Measurements from ENCODE around the gene AUTS2. TPM values are rescaled to one million over a fixed set of nuclear protein-coding genes. Genes with fewer than 3 reads are reported as not detected.

Gene AUTS2
- total and polyA plus RNA-seq, 2 experiments from 2014 or later, result 32.0 to 91.0 TPM

DNA sequence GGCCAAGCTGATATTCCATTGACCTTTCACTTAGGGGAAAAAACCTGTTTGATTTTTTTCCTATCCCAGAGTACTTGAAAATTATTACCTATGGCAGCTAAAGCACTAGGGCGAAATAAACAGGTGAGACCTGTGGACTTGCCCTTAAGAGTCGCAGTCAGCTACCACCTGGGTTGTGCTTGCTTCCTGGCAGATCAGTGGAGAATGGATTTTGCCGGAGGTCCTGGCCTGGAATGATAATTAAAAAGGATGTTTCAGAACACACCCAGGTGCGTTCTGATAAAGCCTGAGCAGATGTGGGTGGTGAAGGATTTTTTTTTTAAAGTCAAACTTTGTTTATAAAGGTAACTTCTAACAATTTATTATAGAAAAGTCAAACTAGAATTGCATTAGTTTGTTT, 59.1 kb downstream of the AUTS2 start:
- no peaks in the 10 kb centered on the region for H3K27me3 ChIP-seq (ENCODE audit: insufficient read depth)
- H3F3A ChIP-seq (replicated peaks; ENCODE audit: low read depth), result no peaks in the 10 kb centered on the region
- TF ChIP-seq, protein P1, sequence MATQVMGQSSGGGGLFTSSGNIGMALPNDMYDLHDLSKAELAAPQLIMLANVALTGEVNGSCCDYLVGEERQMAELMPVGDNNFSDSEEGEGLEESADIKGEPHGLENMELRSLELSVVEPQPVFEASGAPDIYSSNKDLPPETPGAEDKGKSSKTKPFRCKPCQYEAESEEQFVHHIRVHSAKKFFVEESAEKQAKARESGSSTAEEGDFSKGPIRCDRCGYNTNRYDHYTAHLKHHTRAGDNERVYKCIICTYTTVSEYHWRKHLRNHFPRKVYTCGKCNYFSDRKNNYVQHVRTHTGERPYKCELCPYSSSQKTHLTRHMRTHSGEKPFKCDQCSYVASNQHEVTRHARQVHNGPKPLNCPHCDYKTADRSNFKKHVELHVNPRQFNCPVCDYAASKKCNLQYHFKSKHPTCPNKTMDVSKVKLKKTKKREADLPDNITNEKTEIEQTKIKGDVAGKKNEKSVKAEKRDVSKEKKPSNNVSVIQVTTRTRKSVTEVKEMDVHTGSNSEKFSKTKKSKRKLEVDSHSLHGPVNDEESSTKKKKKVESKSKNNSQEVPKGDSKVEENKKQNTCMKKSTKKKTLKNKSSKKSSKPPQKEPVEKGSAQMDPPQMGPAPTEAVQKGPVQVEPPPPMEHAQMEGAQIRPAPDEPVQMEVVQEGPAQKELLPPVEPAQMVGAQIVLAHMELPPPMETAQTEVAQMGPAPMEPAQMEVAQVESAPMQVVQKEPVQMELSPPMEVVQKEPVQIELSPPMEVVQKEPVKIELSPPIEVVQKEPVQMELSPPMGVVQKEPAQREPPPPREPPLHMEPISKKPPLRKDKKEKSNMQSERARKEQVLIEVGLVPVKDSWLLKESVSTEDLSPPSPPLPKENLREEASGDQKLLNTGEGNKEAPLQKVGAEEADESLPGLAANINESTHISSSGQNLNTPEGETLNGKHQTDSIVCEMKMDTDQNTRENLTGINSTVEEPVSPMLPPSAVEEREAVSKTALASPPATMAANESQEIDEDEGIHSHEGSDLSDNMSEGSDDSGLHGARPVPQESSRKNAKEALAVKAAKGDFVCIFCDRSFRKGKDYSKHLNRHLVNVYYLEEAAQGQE (IDR thresholded peaks at IDR 0.05; ENCODE audit: unreplicated experiment), result no peak
- no peak for TF ChIP-seq ZNF331 (CRISPR knock-in tag; IDR thresholded peaks at IDR 0.05; ENCODE audit: low read depth)
- no peak for TF ChIP-seq EZH2 (IDR thresholded peaks at IDR 0.05; ENCODE audit: low read depth, unreplicated experiment)
- no peak for TF ChIP-seq ZNF114 (CRISPR knock-in tag; IDR thresholded peaks at IDR 0.05)
- peaks cover 10% of the 10 kb centered on the region for H3K27me3 Mint-ChIP-seq (ENCODE audit: insufficient read depth, low read depth, poor library complexity)
- no peaks in the 10 kb centered on the region for H3K36me3 Mint-ChIP-seq (ENCODE audit: low read depth)
- no peaks in the 10 kb centered on the region for H3K9me2 ChIP-seq (ENCODE audit: insufficient read depth)
- H3K4me1 ChIP-seq (ENCODE audit: insufficient read depth), result peaks cover 46% of the 10 kb centered on the region
- no peak overlapping the region for H3K27ac Mint-ChIP-seq
- H3K4me3 Mint-ChIP-seq, result no peak overlapping the region
- H3K4me2 ChIP-seq, result no peak overlapping the region
- no peaks in the 10 kb centered on the region; the same call in 2 of the 3 replicates for H3K9me3 Mint-ChIP-seq
- no peaks in the 10 kb centered on the region for H3K36me3 ChIP-seq (ENCODE audit: insufficient read depth)
- no peak overlapping the region for H2AFZ ChIP-seq
- DNase-seq (ENCODE audit: low spot score) (no peak), ATAC-seq (no peak)
- no peaks in the 10 kb centered on the region for H3K79me2 ChIP-seq (replicated peaks; ENCODE audit: insufficient read depth)
- H3K27ac ChIP-seq (ENCODE audit: low read depth), result no peak overlapping the region
- H4K20me1 ChIP-seq (replicated peaks; ENCODE audit: insufficient read depth), result no peaks in the 10 kb centered on the region
- peaks cover 70% of the 10 kb centered on the region for H3K4me1 Mint-ChIP-seq
- H3K4me3 ChIP-seq, result no peak overlapping the region

DNA sequence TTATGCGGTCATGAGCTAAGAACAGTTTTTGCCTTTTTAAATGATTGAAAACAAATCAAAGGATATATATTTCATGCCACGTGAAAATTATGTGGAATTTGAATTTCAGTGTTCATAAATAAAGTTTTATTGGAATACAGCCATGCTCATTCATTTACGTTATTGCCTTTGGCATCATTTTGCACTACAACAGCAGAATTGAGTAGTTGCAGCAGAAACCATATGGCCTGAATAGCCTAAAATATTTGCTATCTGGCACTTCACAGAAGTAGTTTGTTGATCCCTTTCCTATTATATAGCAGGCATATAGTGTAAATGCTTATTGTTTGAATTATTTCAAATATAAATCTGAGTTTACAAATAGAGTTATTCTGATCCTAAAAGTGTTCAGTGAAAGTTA, 59.7 kb downstream of the AUTS2 start:
- H3K27me3 Mint-ChIP-seq (ENCODE audit: insufficient read depth, low read depth, poor library complexity), result peaks cover 10% of the 10 kb centered on the region
- H4K20me1 ChIP-seq (replicated peaks; ENCODE audit: insufficient read depth), result no peaks in the 10 kb centered on the region
- H3F3A ChIP-seq (replicated peaks; ENCODE audit: low read depth), result no peaks in the 10 kb centered on the region
- no peak overlapping the region for H3K4me3 ChIP-seq
- no peak overlapping the region for H2AFZ ChIP-seq
- no peaks in the 10 kb centered on the region; the same call in 2 of the 3 replicates for H3K9me3 Mint-ChIP-seq
- no peaks in the 10 kb centered on the region for H3K79me2 ChIP-seq (replicated peaks; ENCODE audit: insufficient read depth)
- H3K36me3 ChIP-seq (ENCODE audit: insufficient read depth), result no peaks in the 10 kb centered on the region
- no peaks in the 10 kb centered on the region for H3K36me3 Mint-ChIP-seq (ENCODE audit: low read depth)
- no peak overlapping the region for H3K4me3 Mint-ChIP-seq
- DNase-seq (ENCODE audit: low spot score) (no peak), ATAC-seq (no peak)
- H3K4me1 Mint-ChIP-seq, result peaks cover 70% of the 10 kb centered on the region
- H3K9me2 ChIP-seq (ENCODE audit: insufficient read depth), result no peaks in the 10 kb centered on the region
- no peaks in the 10 kb centered on the region for H3K27me3 ChIP-seq (ENCODE audit: insufficient read depth)
- H3K27ac Mint-ChIP-seq, result no peak overlapping the region
- H3K27ac ChIP-seq (ENCODE audit: low read depth), result no peak overlapping the region
- H3K4me2 ChIP-seq, result no peak overlapping the region
- peaks cover 46% of the 10 kb centered on the region for H3K4me1 ChIP-seq (ENCODE audit: insufficient read depth)
- TF ChIP-seq JUNB (IDR thresholded peaks at IDR 0.05; ENCODE audit: unreplicated experiment) (no peak), STAT1 (IDR thresholded peaks at IDR 0.05; ENCODE audit: unreplicated experiment) (no peak), CREB1 (CRISPR knock-in tag; IDR thresholded peaks at IDR 0.05; ENCODE audit: low read depth) (no peak), ZNF331 (CRISPR knock-in tag; IDR thresholded peaks at IDR 0.05; ENCODE audit: low read depth) (no peak)
- TF ChIP-seq, protein P2, sequence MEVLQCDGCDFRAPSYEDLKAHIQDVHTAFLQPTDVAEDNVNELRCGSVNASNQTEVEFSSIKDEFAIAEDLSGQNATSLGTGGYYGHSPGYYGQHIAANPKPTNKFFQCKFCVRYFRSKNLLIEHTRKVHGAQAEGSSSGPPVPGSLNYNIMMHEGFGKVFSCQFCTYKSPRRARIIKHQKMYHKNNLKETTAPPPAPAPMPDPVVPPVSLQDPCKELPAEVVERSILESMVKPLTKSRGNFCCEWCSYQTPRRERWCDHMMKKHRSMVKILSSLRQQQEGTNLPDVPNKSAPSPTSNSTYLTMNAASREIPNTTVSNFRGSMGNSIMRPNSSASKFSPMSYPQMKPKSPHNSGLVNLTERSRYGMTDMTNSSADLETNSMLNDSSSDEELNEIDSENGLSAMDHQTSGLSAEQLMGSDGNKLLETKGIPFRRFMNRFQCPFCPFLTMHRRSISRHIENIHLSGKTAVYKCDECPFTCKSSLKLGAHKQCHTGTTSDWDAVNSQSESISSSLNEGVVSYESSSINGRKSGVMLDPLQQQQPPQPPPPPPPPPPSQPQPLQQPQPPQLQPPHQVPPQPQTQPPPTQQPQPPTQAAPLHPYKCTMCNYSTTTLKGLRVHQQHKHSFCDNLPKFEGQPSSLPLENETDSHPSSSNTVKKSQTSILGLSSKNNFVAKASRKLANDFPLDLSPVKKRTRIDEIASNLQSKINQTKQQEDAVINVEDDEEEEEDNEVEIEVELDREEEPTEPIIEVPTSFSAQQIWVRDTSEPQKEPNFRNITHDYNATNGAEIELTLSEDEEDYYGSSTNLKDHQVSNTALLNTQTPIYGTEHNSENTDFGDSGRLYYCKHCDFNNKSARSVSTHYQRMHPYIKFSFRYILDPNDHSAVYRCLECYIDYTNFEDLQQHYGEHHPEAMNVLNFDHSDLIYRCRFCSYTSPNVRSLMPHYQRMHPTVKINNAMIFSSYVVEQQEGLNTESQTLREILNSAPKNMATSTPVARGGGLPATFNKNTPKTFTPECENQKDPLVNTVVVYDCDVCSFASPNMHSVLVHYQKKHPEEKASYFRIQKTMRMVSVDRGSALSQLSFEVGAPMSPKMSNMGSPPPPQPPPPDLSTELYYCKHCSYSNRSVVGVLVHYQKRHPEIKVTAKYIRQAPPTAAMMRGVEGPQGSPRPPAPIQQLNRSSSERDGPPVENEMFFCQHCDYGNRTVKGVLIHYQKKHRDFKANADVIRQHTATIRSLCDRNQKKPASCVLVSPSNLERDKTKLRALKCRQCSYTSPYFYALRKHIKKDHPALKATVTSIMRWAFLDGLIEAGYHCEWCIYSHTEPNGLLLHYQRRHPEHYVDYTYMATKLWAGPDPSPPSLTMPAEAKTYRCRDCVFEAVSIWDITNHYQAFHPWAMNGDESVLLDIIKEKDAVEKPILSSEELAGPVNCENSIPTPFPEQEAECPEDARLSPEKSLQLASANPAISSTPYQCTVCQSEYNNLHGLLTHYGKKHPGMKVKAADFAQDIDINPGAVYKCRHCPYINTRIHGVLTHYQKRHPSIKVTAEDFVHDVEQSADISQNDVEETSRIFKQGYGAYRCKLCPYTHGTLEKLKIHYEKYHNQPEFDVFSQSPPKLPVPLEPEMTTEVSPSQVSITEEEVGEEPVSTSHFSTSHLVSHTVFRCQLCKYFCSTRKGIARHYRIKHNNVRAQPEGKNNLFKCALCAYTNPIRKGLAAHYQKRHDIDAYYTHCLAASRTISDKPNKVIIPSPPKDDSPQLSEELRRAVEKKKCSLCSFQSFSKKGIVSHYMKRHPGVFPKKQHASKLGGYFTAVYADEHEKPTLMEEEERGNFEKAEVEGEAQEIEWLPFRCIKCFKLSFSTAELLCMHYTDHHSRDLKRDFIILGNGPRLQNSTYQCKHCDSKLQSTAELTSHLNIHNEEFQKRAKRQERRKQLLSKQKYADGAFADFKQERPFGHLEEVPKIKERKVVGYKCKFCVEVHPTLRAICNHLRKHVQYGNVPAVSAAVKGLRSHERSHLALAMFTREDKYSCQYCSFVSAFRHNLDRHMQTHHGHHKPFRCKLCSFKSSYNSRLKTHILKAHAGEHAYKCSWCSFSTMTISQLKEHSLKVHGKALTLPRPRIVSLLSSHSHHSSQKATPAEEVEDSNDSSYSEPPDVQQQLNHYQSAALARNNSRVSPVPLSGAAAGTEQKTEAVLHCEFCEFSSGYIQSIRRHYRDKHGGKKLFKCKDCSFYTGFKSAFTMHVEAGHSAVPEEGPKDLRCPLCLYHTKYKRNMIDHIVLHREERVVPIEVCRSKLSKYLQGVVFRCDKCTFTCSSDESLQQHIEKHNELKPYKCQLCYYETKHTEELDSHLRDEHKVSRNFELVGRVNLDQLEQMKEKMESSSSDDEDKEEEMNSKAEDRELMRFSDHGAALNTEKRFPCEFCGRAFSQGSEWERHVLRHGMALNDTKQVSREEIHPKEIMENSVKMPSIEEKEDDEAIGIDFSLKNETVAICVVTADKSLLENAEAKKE (CRISPR knock-in tag; IDR thresholded peaks at IDR 0.05), result no peak
- TF ChIP-seq, protein P3, sequence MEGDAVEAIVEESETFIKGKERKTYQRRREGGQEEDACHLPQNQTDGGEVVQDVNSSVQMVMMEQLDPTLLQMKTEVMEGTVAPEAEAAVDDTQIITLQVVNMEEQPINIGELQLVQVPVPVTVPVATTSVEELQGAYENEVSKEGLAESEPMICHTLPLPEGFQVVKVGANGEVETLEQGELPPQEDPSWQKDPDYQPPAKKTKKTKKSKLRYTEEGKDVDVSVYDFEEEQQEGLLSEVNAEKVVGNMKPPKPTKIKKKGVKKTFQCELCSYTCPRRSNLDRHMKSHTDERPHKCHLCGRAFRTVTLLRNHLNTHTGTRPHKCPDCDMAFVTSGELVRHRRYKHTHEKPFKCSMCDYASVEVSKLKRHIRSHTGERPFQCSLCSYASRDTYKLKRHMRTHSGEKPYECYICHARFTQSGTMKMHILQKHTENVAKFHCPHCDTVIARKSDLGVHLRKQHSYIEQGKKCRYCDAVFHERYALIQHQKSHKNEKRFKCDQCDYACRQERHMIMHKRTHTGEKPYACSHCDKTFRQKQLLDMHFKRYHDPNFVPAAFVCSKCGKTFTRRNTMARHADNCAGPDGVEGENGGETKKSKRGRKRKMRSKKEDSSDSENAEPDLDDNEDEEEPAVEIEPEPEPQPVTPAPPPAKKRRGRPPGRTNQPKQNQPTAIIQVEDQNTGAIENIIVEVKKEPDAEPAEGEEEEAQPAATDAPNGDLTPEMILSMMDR (conservative IDR thresholded peaks at IDR 0.05; ENCODE audit: low read depth in 2 of 2), result no peak
- TF ChIP-seq, protein P4, sequence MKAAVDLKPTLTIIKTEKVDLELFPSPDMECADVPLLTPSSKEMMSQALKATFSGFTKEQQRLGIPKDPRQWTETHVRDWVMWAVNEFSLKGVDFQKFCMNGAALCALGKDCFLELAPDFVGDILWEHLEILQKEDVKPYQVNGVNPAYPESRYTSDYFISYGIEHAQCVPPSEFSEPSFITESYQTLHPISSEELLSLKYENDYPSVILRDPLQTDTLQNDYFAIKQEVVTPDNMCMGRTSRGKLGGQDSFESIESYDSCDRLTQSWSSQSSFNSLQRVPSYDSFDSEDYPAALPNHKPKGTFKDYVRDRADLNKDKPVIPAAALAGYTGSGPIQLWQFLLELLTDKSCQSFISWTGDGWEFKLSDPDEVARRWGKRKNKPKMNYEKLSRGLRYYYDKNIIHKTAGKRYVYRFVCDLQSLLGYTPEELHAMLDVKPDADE (IDR thresholded peaks at IDR 0.05), result no peak

Measured in GM23338 (cell line).